CD14-positive monocyte (primary cell): Measurements from ENCODE around the gene ITPR2. TPM values are rescaled to one million over a fixed set of nuclear protein-coding genes. Genes with fewer than 3 reads are reported as not detected.

Experiments used
- DNase-seq, 3 donors: peaks; one replicate each; pipeline ENCODE4 v3.0.0-alpha.2; 2011 to 2022
- H2AFZ ChIP-seq: 2 replicates; pipeline ENCODE4 v1.6.0; 2012; ENCODE audit warnings: mild to moderate bottlenecking, low read depth, low read length, inconsistent platforms; ENCODE audit not compliant: insufficient read depth, poor library complexity, severe bottlenecking
- H3K27ac ChIP-seq, 2 donors: 1 replicate in 1 of 2; 2 replicates in 1 of 2; pipeline ENCODE4 v1.5.1; 2012 to 2013; ENCODE audit warnings: low read length in 2 of 2, control low read depth in 1 of 2, inconsistent platforms in 1 of 2, low read depth in 1 of 2, mild to moderate bottlenecking in 1 of 2
- H3K27me3 ChIP-seq, 2 donors: one replicate each; pipeline versions ENCODE4 v1.6.0 to v1.6.1; 2011 to 2013; ENCODE audit warnings: low read length in 2 of 2; ENCODE audit not compliant: control insufficient read depth in 2 of 2, insufficient read depth in 2 of 2
- H3K36me3 ChIP-seq, 2 donors: replicated peaks in 1 of 2; 1 replicate in 1 of 2; 2 replicates in 1 of 2; pipeline versions ENCODE4 v1.5.1 to v1.6.1; 2012 to 2013; ENCODE audit warnings: low read length in 2 of 2, control low read depth in 1 of 2, inconsistent platforms in 1 of 2, mild to moderate bottlenecking in 1 of 2; ENCODE audit not compliant: insufficient read depth in 2 of 2, control insufficient read depth in 1 of 2
- H3K4me1 ChIP-seq, 2 donors: 1 replicate in 1 of 2; 2 replicates in 1 of 2; pipeline versions ENCODE4 v1.5.1 to v1.6.1; 2012 to 2013; ENCODE audit warnings: low read length in 2 of 2, control low read depth in 1 of 2, inconsistent platforms in 1 of 2, mild to moderate bottlenecking in 1 of 2, moderate library complexity in 1 of 2; ENCODE audit not compliant: insufficient read depth in 2 of 2, control insufficient read depth in 1 of 2
- H3K4me2 ChIP-seq: replicated peaks from 2 replicates; pipeline ENCODE3; 2012; ENCODE audit warnings: low read length, moderate library complexity, mild to moderate bottlenecking; ENCODE audit not compliant: poor library complexity, severe bottlenecking; ENCODE audit errors: extremely low read depth
- H3K4me3 ChIP-seq, 3 experiments: fragments of 200-600 bp in 1 of 3; sonication (generic) in 1 of 3; replicated peaks in 1 of 3; 1 replicate in 2 of 3; 2 replicates in 1 of 3; pipeline ENCODE4 v1.5.1; 2011 to 2013; ENCODE audit warnings: low read length in 3 of 3, mild to moderate bottlenecking in 3 of 3, control low read depth in 2 of 3, low read depth in 2 of 3, inconsistent platforms in 1 of 3, moderate library complexity in 1 of 3
- H3K79me2 ChIP-seq: 2 replicates; pipeline ENCODE4 v1.6.0; 2012; ENCODE audit warnings: mild to moderate bottlenecking, control low read depth, inconsistent platforms, low read length, moderate library complexity; ENCODE audit not compliant: insufficient read depth
- H3K9ac ChIP-seq: 2 replicates; pipeline ENCODE4 v1.6.0; 2017; ENCODE audit warnings: low read length, mild to moderate bottlenecking; ENCODE audit not compliant: insufficient read depth, poor library complexity, severe bottlenecking
- H3K9me3 ChIP-seq, 2 donors: replicated peaks in 1 of 2; 1 replicate in 1 of 2; 2 replicates in 1 of 2; pipeline versions ENCODE4 v1.5.1 to v1.6.1; 2012 to 2013; ENCODE audit warnings: low read length in 2 of 2, control low read depth in 1 of 2; ENCODE audit not compliant: control insufficient read depth in 1 of 2, insufficient read depth in 1 of 2
- H4K20me1 ChIP-seq: 2 replicates; pipeline ENCODE4 v1.6.0; 2012; ENCODE audit warnings: mild to moderate bottlenecking, low read length, control low read depth, moderate library complexity; ENCODE audit not compliant: insufficient read depth
- H3K27ac Mint-ChIP-seq, 7 donors: one replicate each; pipeline ENCODE4 v1.8.0; 2020; ENCODE audit warnings: mild to moderate bottlenecking in 7 of 7, mixed read lengths in 7 of 7, moderate library complexity in 6 of 7, inconsistent platforms in 2 of 7
- H3K27me3 Mint-ChIP-seq, 3 donors: one replicate each; pipeline ENCODE4 v1.8.0; 2021 to 2022; ENCODE audit warnings: low read depth in 3 of 3, mild to moderate bottlenecking in 3 of 3, mixed read lengths in 3 of 3, moderate library complexity in 3 of 3, inconsistent platforms in 1 of 3
- H3K36me3 Mint-ChIP-seq, 2 donors: one replicate each; pipeline ENCODE4 v1.8.0; 2020; ENCODE audit warnings: mixed read lengths in 2 of 2, inconsistent platforms in 1 of 2, mild to moderate bottlenecking in 1 of 2
- H3K4me1 Mint-ChIP-seq: one replicate; pipeline ENCODE4 v1.8.0; 2020; ENCODE audit warnings: mild to moderate bottlenecking, mixed read lengths
- H3K4me3 Mint-ChIP-seq, 2 donors: one replicate each; pipeline ENCODE4 v1.8.0; 2020; ENCODE audit warnings: mild to moderate bottlenecking in 2 of 2, mixed read lengths in 2 of 2, moderate library complexity in 1 of 2
- H3K9me3 Mint-ChIP-seq, 7 donors: one replicate each; pipeline ENCODE4 v1.8.0; 2020 to 2022; ENCODE audit warnings: mixed read lengths in 7 of 7, mild to moderate bottlenecking in 6 of 7, moderate library complexity in 6 of 7, inconsistent platforms in 2 of 7
- WGBS: methylation state at CpG from one replicate; pipeline ENCODE4 v1.1.5; 2013; ENCODE audit warnings: missing lambda C conversion rate; ENCODE audit not compliant: insufficient coverage; 5-methylcytosine and 5-hydroxymethylcytosine counted together
- intact Hi-C, 2 donors: fragments of 100-400 bp; cut with micrococcal nuclease; formaldehyde crosslinking; loops; one replicate each; pipeline versions ENCODE4 v1.15.0 to v1.15.1; 2023
- polyA plus RNA-seq, 3 donors: library from polyadenylated mRNA; depleted of rRNA in 1 of 3; unstranded in 2 of 3; stranded (reverse) in 1 of 3; fragments of 300-500 nt in 2 of 3; fragments of >200 nt in 1 of 3; fragmentation: Illumina TruSeq in 2 of 3; gene quantifications; 1 replicate in 2 of 3; 2 replicates in 1 of 3; pipeline ENCODE4 v1.2.3, GENCODE V29; 2012 to 2021
- TF ChIP-seq, protein P1 (sequence below): fragments of 200-600 bp; IDR thresholded peaks from one replicate; pipeline ENCODE4 v1.8.0; 2022; ENCODE audit warnings: antibody characterized with exemption, mild to moderate bottlenecking

The ITPR2 gene
- polyA plus RNA-seq, 3 donors, result 2.7 to 6.4 (median 5.7) TPM

GRCh38 chr12:26855337-26855736 lies 22.3 kb upstream of the ITPR2 start:
- Histone ChIP-seq H3K27ac (no peak overlapping the region), H4K20me1 (no peaks in the 10 kb centered on the region), H2AFZ (peak overlapping the region; percentile 20), H3K4me1 (peaks cover 7 to 8% of the 10 kb centered on the region in 2 donors), H3K4me2 (no peak overlapping the region), H3K9ac (no peak overlapping the region), H3K27me3 (no peaks in the 10 kb centered on the region), H3K9me3 (no peaks in the 10 kb centered on the region), H3K36me3 (no peaks in the 10 kb centered on the region), H3K79me2 (no peaks in the 10 kb centered on the region), H3K4me3 (no peak overlapping the region)
- H3K36me3 Mint-ChIP-seq, result no peaks in the 10 kb centered on the region
- no peak overlapping the region for H3K27ac Mint-ChIP-seq
- TF ChIP-seq, protein P1, sequence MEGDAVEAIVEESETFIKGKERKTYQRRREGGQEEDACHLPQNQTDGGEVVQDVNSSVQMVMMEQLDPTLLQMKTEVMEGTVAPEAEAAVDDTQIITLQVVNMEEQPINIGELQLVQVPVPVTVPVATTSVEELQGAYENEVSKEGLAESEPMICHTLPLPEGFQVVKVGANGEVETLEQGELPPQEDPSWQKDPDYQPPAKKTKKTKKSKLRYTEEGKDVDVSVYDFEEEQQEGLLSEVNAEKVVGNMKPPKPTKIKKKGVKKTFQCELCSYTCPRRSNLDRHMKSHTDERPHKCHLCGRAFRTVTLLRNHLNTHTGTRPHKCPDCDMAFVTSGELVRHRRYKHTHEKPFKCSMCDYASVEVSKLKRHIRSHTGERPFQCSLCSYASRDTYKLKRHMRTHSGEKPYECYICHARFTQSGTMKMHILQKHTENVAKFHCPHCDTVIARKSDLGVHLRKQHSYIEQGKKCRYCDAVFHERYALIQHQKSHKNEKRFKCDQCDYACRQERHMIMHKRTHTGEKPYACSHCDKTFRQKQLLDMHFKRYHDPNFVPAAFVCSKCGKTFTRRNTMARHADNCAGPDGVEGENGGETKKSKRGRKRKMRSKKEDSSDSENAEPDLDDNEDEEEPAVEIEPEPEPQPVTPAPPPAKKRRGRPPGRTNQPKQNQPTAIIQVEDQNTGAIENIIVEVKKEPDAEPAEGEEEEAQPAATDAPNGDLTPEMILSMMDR, result no peak
- H3K4me3 Mint-ChIP-seq, result no peak overlapping the region
- WGBS, result 10% methylated on average over 1 of the region's 1 CpG
- peaks cover 2% of the 10 kb centered on the region for H3K4me1 Mint-ChIP-seq
- no peak for DNase-seq
- H3K27me3 Mint-ChIP-seq, result no peaks in the 10 kb centered on the region
- intact Hi-C loops, result loop anchor here in 1 of 2 donors (2.0 kb wide), 1 partner anchor 29 kb away; no protein-coding TSS in a partner anchor
- no peaks in the 10 kb centered on the region for H3K9me3 Mint-ChIP-seq

- Histone ChIP-seq H2AFZ (peak overlapping the region; percentile 80), H3K27ac (no peak overlapping the region), H3K9ac (no peak overlapping the region), H3K4me3 (no peak overlapping the region), H3K36me3 (no peaks in the 10 kb centered on the region), H4K20me1 (no peaks in the 10 kb centered on the region), H3K79me2 (no peaks in the 10 kb centered on the region), H3K27me3 (no peaks in the 10 kb centered on the region), H3K4me2 (peak overlapping the region; percentile 46), H3K4me1 (peaks cover 7 to 8% of the 10 kb centered on the region in 2 donors), H3K9me3 (no peaks in the 10 kb centered on the region)
- peak overlapping the region in 1 of 7 donors; percentile 20 for H3K27ac Mint-ChIP-seq
- H3K4me1 Mint-ChIP-seq, result peaks cover 2% of the 10 kb centered on the region
- intact Hi-C loops, result loop anchor here (2.0 to 5.0 kb wide), 3 partner anchors 31 to 158 kb away; partner anchors contain the start of gene TM7SF3 (in 1 of the 2)
- no CpG with 5 or more reads among the region's 2 CpGs for WGBS
- TF ChIP-seq, protein P1, result peak; percentile 43
- no peak overlapping the region for H3K4me3 Mint-ChIP-seq
- no peak for DNase-seq
- no peaks in the 10 kb centered on the region for H3K36me3 Mint-ChIP-seq
- H3K9me3 Mint-ChIP-seq, result no peaks in the 10 kb centered on the region
- no peaks in the 10 kb centered on the region for H3K27me3 Mint-ChIP-seq
Observed at GRCh38 chr12:26854031-26854390, 21.0 kb upstream of the ITPR2 start.
